ENCODE results near the gene MYO1D.

The MYO1D gene

DNA sequence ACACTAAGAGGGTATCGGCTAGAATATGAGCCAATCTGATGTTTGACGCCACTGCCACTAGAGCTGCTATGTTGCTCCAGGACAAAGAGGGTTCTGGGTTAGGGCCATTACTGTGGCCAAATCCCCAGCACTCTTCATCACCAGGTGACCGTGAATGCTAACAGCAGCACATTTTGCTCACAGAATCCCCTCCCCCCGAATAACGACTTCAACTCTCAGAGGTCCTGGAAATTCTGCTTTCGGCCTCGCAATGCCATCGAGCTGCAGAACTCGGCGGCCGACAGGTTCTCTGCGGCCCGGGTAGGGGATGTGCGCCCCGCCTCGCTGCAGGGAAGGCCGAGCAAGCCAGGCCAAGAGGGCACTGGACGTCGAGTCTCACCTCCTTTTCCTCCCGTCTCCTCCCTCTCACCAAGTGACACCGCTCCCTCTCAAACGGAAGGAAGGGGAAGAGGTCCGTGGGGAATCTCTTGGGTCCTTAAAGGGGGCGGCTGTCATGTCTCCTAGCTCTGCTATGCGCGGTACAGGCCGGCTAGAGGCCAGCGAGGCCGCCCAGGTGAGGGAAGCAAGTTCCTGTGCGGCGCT lies 358.2 kb downstream of the MYO1D start:
- peak overlapping the region; percentile 43; the same call in 1 of the 2 replicates for H3K4me3 ChIP-seq (ENCODE audit: low read length)
- no peak for TF ChIP-seq ZNF274 (IDR thresholded peaks at IDR 0.05; ENCODE audit: low read depth, low read length)

DNA sequence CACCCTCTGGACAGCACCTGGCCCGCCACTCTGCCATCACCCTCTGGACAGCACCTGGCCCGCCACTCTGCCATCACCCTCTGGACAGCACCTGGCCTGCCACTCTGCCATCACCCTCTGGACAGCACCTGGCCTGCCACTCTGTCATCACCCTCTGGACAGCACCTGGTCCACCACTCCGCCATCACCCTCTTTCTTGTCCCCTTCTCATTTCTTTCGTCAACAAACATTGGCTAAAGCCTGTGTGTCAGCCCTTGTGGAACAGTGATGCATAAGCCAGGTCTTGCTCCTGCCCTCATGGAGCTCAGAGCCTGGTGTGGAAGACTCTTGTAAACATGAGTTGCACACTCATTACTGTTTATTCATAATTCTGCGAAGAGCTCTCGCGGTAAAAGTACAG lies 358.9 kb downstream of the MYO1D start:
- no peak overlapping the region; the same call in 1 of the 2 replicates for H3K4me3 ChIP-seq (ENCODE audit: low read length)
- TF ChIP-seq ZNF274 (IDR thresholded peaks at IDR 0.05; ENCODE audit: low read depth, low read length) = no peak

DNA sequence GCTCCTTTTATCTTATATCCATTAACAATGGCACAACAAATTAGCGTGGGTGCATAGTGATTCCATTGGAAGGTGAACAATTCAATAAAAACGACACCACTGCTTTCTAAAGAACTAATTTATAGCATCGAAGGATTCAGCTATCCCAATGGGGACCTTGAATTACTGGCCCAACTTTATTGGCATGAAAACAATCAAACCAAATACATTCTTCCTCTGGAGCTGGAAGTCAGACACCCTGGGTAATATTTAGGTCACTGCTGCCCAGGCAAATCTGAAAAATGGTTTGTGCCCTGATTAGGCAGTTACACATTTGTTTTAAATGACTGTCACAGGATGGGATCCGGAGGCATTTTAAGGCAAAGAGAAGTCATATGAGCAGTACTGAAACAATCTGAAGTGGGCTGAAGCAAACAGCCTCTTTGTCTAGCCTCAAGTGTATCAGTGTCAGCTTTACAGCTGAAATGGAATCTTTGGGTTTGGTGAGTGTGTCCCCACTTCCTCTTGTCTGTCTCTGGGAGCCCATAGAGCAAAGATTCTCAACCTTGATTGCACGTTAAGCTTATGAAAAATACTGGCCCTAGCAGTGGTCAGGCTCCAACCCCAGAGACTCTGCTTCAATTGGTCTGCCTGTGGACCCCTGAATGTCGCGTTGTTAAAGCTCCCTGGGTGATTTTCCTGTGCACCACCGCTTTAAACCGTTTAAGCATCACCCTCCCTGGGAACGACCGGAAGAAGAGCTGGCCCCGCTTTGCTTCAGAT lies 359.8 kb downstream of the MYO1D start:
- no peak for TF ChIP-seq ZNF274 (IDR thresholded peaks at IDR 0.05; ENCODE audit: low read depth, low read length)
- H3K4me3 ChIP-seq (ENCODE audit: low read length) = no peak overlapping the region; the same call in 1 of the 2 replicates

DNA sequence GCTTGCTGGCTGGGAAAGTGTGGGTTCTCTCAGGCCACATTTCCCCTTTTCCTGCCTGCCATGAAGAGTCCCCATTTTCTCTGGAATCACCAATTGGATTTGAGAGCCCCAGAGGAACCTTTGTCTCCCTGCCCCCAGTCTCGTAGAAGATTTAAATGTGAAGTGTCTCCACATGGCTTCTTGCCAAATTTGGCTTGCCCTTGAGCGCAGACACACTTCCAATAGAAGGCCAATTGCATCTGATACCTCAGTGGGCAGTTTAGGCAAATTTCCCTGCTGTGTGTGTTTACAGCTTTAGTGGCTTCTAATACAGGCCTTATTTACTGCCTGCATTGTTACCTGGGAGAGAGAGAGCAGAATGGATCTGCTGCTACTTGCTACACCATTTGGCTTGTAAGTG lies 360.5 kb downstream of the MYO1D start:
- peak overlapping the region; percentile 25; the same call in 1 of the 2 replicates for H3K4me3 ChIP-seq (ENCODE audit: low read length)
- TF ChIP-seq ZNF274 (IDR thresholded peaks at IDR 0.05; ENCODE audit: low read depth, low read length) = no peak

DNA sequence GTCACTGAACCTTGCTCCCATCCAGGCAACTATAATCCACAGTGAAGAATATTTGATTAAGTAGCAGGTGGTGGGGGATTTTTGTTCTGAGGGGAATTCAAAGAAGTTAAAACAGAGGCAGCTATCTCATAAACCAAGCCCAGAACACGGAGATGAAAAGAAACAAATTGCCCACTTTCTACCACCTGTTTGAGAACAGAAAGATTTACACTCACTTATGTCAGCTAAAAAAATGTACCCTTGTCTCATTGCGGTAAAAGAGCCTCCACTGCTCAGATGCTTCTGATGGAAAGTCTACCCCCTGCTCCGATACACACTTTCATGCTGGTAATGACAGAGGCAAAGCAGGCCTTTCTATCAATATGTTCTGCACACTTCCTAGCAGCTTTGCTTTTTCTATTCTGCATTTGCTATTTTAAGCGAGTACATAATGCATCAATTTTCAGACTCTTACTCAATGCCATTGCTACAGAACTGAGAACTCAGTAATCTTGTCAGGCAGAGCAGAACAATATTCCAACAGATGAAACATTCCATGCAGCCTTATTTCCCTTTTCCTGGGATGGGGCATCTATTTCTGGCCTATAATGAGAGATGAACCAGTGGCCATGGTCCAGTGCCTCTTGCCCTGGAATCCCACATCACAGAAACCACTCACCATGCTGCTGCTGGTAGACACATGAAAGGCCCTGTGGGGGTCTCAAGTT lies 361.1 kb downstream of the MYO1D start:
- no peak for TF ChIP-seq ZNF274 (IDR thresholded peaks at IDR 0.05; ENCODE audit: low read depth, low read length)
- H3K4me3 ChIP-seq (ENCODE audit: low read length) = peak overlapping the region; percentile 25; the same call in 1 of the 2 replicates

DNA sequence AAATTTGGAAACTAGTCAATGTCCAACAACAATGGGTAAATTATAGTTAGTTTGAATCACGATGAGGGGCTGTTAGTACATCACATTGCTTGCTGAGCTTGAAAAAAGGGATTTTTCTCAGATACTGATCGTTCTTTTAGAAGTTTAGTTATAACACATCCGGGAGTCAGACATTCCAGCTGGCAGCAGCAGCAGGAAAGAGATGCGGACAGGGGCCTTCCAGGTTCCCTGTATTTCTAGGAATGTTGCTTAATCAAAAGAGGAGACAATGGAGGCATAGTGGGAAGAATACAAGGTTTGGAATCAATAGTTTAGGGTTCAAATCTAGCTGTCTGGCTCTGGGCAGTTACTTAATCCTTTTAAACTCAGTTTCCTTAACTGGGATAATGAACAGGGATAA lies 362.3 kb downstream of the MYO1D start:
- H3K4me3 ChIP-seq (ENCODE audit: low read length) = no peak overlapping the region
- no peak for TF ChIP-seq ZNF274 (IDR thresholded peaks at IDR 0.05; ENCODE audit: low read depth, low read length)

DNA sequence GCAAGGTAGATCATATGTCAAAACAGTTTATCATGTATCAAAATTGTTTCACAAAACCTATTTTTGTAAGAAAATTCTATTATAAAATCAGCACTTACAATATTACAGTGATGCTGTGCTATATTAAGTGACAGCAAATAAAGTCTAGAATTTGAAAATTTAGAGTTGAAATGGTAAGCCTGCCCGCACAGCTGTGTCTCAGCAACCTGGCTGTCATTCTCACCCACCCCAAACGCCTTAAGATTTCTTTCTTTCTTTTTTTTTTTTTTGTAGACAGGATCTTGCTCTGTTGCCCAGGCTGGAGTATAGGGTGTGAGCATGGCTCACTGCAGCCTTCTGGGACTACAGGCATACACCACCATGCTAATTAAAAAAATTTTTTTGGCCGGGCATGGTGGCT lies 363.3 kb downstream of the MYO1D start:
- TF ChIP-seq ZNF274 (IDR thresholded peaks at IDR 0.05; ENCODE audit: low read depth, low read length) = no peak
- no peak overlapping the region for H3K4me3 ChIP-seq (ENCODE audit: low read length)

DNA sequence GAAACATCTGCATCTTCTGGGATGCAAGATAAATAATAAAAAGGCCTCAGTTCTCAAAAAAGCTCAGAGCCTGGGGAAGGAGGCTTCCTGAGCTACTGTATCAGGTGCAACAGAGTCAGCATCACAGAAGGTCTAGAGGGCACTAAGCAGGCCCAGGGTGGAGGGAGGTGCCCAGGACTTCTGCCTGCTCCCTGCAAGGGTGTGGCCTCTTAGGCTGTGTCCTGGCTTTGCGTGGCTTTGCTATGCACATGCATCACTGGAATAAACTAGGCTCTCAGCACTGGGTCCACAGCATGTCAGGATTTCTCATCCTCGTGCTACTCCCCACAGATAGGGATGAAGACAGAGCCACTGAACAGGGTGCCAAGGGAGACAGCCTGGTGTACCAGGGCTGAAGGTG lies 364.6 kb downstream of the MYO1D start:
- TF ChIP-seq ZNF274 (IDR thresholded peaks at IDR 0.05; ENCODE audit: low read depth, low read length) = no peak
- no peak overlapping the region for H3K4me3 ChIP-seq (ENCODE audit: low read length)

DNA sequence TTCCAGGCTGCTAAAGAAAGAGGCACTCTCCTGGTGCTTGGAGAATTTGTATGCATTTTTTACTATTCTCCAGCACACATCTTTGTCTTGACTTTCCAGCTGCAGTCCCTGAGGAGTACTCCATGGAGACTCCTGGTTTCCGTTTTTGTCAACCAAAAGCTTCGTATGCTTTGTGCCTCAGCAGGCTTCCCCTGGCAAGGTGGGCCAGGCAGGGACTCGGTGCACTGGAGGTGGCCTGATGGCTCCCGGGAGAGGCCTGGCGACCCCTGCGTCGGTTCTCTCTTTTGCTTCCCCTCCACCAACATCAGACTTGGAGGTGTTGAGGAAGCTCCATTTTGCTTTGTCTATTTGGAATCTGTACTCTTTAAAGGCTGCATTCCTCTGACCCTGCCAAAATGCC lies 366.5 kb downstream of the MYO1D start:
- TF ChIP-seq ZNF274 (IDR thresholded peaks at IDR 0.05; ENCODE audit: low read depth, low read length) = no peak

DNA sequence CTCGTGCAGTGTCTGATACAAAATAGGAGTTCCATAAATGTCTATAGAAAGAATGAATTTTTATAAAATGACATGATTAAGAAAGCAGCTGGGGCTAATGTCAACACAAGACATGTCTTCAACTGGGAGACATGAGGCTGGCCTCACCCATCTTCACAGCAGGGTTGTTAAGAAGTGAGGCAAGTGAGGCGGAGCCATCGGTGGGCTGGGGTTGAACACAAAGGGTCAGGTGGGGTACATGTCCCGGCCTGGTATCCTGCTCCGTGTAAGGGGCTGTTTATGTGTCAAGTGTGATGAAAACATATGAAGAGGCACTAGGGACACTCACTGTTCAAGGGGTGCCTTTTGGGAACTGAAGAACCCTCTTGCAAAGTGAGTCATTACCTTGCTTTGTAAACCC lies 368.0 kb downstream of the MYO1D start:
- H3K4me3 ChIP-seq (ENCODE audit: low read length) = no peak overlapping the region
- no peak for TF ChIP-seq ZNF274 (IDR thresholded peaks at IDR 0.05; ENCODE audit: low read depth, low read length)

More for the DNA sequence above, 366.5 kb downstream of the MYO1D start:
- H3K4me3 ChIP-seq (ENCODE audit: low read length) = no peak overlapping the region

DNA sequence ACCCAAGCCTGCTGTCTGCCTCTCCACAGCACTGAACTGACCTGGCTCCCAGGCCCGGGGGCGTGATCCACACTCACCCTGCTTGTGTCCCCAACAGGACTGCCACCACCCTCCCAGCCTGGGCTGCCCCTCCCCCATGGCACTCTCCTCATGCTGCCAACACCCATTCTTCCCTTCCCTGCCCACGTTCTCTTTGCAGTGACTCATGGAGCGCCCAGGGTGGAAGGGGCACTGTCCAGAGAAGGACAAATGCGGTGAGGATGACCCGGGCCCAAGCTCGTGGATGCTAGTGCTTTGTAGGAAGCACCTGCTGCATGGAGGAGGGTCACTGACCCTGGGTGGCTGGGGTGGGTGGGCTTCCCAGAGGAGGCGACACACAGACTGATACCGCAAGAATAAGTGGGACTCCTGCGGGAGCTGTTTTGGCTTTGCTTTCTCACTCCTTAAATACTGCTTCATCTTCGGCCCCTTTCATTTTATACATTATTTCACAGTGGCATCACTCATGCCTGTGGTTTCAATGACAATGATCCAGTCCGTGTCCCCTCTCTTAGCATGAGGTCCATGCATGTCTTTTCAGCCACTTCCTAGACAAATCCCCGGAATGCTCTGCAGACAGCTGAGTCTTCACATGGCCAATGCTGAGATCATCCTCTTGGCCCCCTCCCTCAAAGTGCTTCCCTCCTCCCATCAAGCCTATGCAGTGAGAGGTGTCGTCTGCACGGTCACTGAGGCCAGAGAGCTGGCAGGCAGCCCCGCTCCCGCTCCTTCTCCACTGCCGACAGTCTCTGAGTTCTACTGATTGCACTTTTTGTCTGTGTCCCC lies 372.5 kb downstream of the MYO1D start:
- no peak for TF ChIP-seq ZNF274 (IDR thresholded peaks at IDR 0.05; ENCODE audit: low read depth, low read length)

DNA sequence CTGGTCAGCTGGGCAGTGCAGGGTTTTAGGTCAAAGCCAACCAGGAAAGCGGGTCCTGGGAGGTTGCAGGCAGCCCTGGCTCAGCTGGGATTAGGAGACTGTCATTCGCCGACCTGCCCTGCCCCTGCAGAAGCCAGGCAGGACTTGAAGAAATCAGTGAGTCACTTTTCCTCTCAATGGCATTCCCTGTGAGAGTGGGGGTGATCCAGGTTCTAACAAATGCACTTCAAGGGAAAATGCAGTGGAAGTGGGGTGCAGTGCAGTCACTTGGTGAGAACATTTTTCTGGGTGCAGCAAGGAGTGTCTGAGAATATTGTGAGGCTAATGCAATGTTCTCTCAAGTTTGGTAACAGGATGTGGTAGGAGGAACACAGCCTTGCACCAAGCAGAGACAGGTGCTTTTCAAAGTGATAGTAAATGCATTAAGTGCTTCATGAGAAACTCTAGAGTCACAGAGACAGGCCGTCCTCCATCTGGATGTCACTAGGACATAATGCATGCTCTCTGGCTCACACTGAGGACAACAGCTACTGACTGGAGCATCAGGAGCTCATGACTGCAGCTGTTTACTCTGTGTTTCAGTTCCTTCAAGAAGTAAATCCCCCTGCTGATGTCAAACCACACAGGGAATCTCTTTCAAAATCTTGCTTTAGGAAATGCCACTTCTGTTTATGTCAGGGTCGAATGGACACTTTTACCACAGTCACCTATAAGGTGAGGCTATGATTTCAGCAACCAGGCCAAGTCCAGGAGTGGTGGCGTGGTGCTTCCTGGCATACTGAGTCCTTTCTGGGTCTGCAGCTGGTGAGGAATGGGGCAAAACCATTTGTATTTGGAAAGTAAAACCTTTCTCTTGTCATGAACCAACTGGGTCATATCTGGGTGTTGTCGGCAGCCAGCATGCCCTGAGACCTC lies 373.4 kb downstream of the MYO1D start:
- H3K4me3 ChIP-seq (ENCODE audit: low read length) = no peak overlapping the region; the same call in 1 of the 2 replicates

More for the DNA sequence above, 372.5 kb downstream of the MYO1D start:
- H3K4me3 ChIP-seq (ENCODE audit: low read length) = no peak overlapping the region; the same call in 1 of the 2 replicates

DNA sequence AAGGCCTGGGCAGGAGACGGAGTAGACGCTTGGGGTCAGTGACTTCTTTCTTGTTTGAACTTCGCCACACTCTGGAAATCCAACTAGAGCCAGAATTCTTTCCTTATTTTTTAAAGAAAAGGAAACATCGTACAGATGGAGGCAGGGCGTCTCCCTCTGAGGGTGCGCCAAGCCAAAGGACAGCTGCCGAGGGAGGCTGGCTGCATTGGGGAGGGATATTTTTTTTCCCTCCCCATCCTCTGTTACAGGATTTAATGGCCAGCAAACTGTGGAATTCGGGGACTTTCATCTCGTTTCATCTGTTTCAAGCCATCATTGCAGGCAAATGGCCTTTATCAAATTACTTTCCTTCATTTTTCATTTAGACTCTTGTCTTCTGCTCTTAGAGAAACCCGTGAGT lies 374.2 kb downstream of the MYO1D start:
- no peak overlapping the region for H3K4me3 ChIP-seq (ENCODE audit: low read length)
- TF ChIP-seq ZNF274 (IDR thresholded peaks at IDR 0.05; ENCODE audit: low read depth, low read length) = no peak

More for the DNA sequence above, 373.4 kb downstream of the MYO1D start:
- TF ChIP-seq ZNF274 (IDR thresholded peaks at IDR 0.05; ENCODE audit: low read depth, low read length) = no peak
